H1 (cell line): ENCODE measurements around the gene OCLN. TPM values are rescaled to one million over a fixed set of nuclear protein-coding genes. Genes with fewer than 3 reads are reported as not detected.
"Not testable (repeated sequence)": the region's sequence is repeated elsewhere in the genome, so short reads cannot be mapped to it uniquely, and the experiment has no call there.

Experiments
- CTCF ChIA-PET: fragments of 300-600 bp; sonication (Branson Sonifier 250); formaldehyde crosslinking; loops from one replicate; lab custom pipeline; 2021; ENCODE audit not compliant: partially characterized antibody; lab: Charles Lee
- POLR2A ChIA-PET: fragments of 300-600 bp; sonication (Branson Sonifier 250); formaldehyde crosslinking; loops from one replicate; lab custom pipeline; 2021; ENCODE audit warnings: inconsistent platforms; ENCODE audit not compliant: partially characterized antibody; lab: Charles Lee
- DNase-seq, 2 experiments: peaks; one replicate each; pipeline versions ENCODE4 v3.0.0 to v3.0.0-alpha.2; 2010 to 2022; ENCODE audit warnings: low spot score in 2 of 2, low read depth in 1 of 2, mixed read lengths in 1 of 2
- FAIRE-seq: peaks from 2 replicates; lab custom pipeline; 2011; peaks lifted over from hg19 to GRCh38; lab: Jason Lieb, UNC
- H2AFZ ChIP-seq: 2 replicates; pipeline ENCODE4 v1.8.1; 2012; ENCODE audit warnings: low read length, inconsistent platforms
- H2AK5ac ChIP-seq: 2 replicates; pipeline ENCODE4 v1.6.1; 2013; ENCODE audit warnings: low read depth, low read length
- H2BK120ac ChIP-seq: replicated peaks from 2 replicates; pipeline ENCODE3; 2013; ENCODE audit warnings: low read depth, low read length, inconsistent platforms
- H2BK12ac ChIP-seq: 2 replicates; pipeline ENCODE4 v1.6.1; 2013; ENCODE audit warnings: low read depth, low read length
- H2BK15ac ChIP-seq: 2 replicates; pipeline ENCODE4 v1.6.1; 2013; ENCODE audit warnings: low read length
- H2BK20ac ChIP-seq: 2 replicates; pipeline ENCODE4 v1.6.1; 2013; ENCODE audit warnings: low read length
- H2BK5ac ChIP-seq: 2 replicates; pipeline ENCODE4 v1.6.1; 2013; ENCODE audit warnings: low read depth, low read length
- H3K14ac ChIP-seq: 2 replicates; pipeline ENCODE4 v1.6.1; 2013; ENCODE audit warnings: inconsistent platforms; ENCODE audit not compliant: insufficient read length
- H3K18ac ChIP-seq: 2 replicates; pipeline ENCODE4 v1.6.1; 2013; ENCODE audit warnings: low read length; ENCODE audit errors: extremely low read depth
- H3K23ac ChIP-seq: 2 replicates; pipeline ENCODE4 v1.6.1; 2013; ENCODE audit warnings: inconsistent platforms; ENCODE audit not compliant: insufficient read length
- H3K23me2 ChIP-seq: 2 replicates; pipeline ENCODE4 v1.6.1; 2013; ENCODE audit warnings: low read depth, low read length
- H3K27ac ChIP-seq: 2 replicates; pipeline ENCODE4 v1.6.1; 2011; ENCODE audit warnings: low read depth, low read length, inconsistent platforms
- H3K27me3 ChIP-seq, 4 experiments: replicated peaks in 1 of 4; 1 replicate in 1 of 4; 2 replicates in 3 of 4; pipeline versions ENCODE4 v1.6.1 to v1.8.1; 2011 to 2013; ENCODE audit warnings: low read length in 3 of 4, mild to moderate bottlenecking in 3 of 4, inconsistent platforms in 2 of 4, mixed read lengths in 2 of 4, moderate library complexity in 1 of 4; ENCODE audit not compliant: control insufficient read depth in 3 of 4, insufficient read depth in 3 of 4; ENCODE audit errors: extremely low read depth in 1 of 4
- H3K36me3 ChIP-seq, 4 experiments: 2 replicates each; pipeline versions ENCODE4 v1.6.1 to v1.8.1; 2011 to 2013; ENCODE audit warnings: mild to moderate bottlenecking in 4 of 4, low read length in 3 of 4, moderate library complexity in 2 of 4, control low read depth in 1 of 4, inconsistent platforms in 1 of 4; ENCODE audit not compliant: insufficient read depth in 4 of 4, control insufficient read depth in 2 of 4
- H3K4ac ChIP-seq: replicated peaks from 2 replicates; pipeline ENCODE3; 2013; ENCODE audit warnings: low read length, low read depth, mixed read lengths, inconsistent platforms; ENCODE audit not compliant: insufficient read length
- H3K4me1 ChIP-seq, 4 experiments: replicated peaks in 1 of 4; 1 replicate in 1 of 4; 2 replicates in 3 of 4; pipeline versions ENCODE4 v1.6.1 to v1.8.1; 2011 to 2013; ENCODE audit warnings: low read length in 3 of 4, inconsistent platforms in 2 of 4, mixed read lengths in 1 of 4; ENCODE audit not compliant: insufficient read depth in 4 of 4, control insufficient read depth in 3 of 4
- H3K4me2 ChIP-seq, 2 experiments: 2 replicates each; pipeline versions ENCODE4 v1.6.1 to v1.8.1; 2011 to 2013; ENCODE audit warnings: low read depth in 2 of 2, low read length in 2 of 2, control low read depth in 1 of 2, inconsistent platforms in 1 of 2, mild to moderate bottlenecking in 1 of 2; ENCODE audit not compliant: insufficient read depth in 1 of 2
- H3K4me3 ChIP-seq, 4 experiments: fragments of 200-600, 300-600 bp in 1 of 4; sonication (generic), shearing (Covaris generic), sonication (Bioruptor Twin) in 1 of 4; 2 replicates each; pipeline versions ENCODE4 v1.5.1 to v1.8.1; 2011 to 2016; ENCODE audit warnings: low read length in 4 of 4, low read depth in 3 of 4, control low read depth in 2 of 4, inconsistent platforms in 2 of 4, mild to moderate bottlenecking in 2 of 4, mixed read lengths in 1 of 4, moderate library complexity in 1 of 4; ENCODE audit not compliant: insufficient read depth in 2 of 4; ENCODE audit errors: extremely low read depth in 1 of 4
- H3K56ac ChIP-seq: replicated peaks from 2 replicates; pipeline ENCODE3; 2013; ENCODE audit warnings: low read depth, mild to moderate bottlenecking, mixed read lengths, low read length, inconsistent platforms; ENCODE audit not compliant: insufficient read length
- H3K79me1 ChIP-seq: 2 replicates; pipeline ENCODE4 v1.6.1; 2013; ENCODE audit warnings: low read depth, low read length, control low read depth
- H3K79me2 ChIP-seq, 2 experiments: 2 replicates each; pipeline versions ENCODE4 v1.6.1 to v1.8.1; 2012 to 2013; ENCODE audit warnings: low read length in 2 of 2, mild to moderate bottlenecking in 2 of 2, inconsistent platforms in 1 of 2; ENCODE audit not compliant: insufficient read depth in 2 of 2, control insufficient read depth in 1 of 2
- H3K9ac ChIP-seq, 4 experiments: replicated peaks in 1 of 4; 1 replicate in 1 of 4; 2 replicates in 3 of 4; pipeline versions ENCODE4 v1.6.1 to v1.8.1; 2011 to 2013; ENCODE audit warnings: low read depth in 3 of 4, low read length in 3 of 4, control low read depth in 2 of 4, mild to moderate bottlenecking in 2 of 4, moderate library complexity in 2 of 4, inconsistent platforms in 1 of 4; ENCODE audit errors: extremely low read depth in 1 of 4
- H3K9me3 ChIP-seq, 2 experiments: 2 replicates each; pipeline versions ENCODE4 v1.6.1 to v1.8.1; 2012 to 2013; ENCODE audit warnings: mild to moderate bottlenecking in 2 of 2, moderate library complexity in 2 of 2, control low read depth in 1 of 2, inconsistent platforms in 1 of 2, low read depth in 1 of 2, low read length in 1 of 2, mixed read lengths in 1 of 2; ENCODE audit not compliant: insufficient read depth in 2 of 2
- H4K20me1 ChIP-seq, 2 experiments: replicated peaks in 1 of 2; 2 replicates each; pipeline versions ENCODE3 to v1.8.1; 2011 to 2013; ENCODE audit warnings: inconsistent platforms in 2 of 2, low read length in 2 of 2, mild to moderate bottlenecking in 1 of 2; ENCODE audit not compliant: insufficient read depth in 2 of 2, control insufficient read depth in 1 of 2
- H4K5ac ChIP-seq: 2 replicates; pipeline ENCODE4 v1.6.1; 2013; ENCODE audit warnings: low read length, low read depth, mixed read lengths, inconsistent platforms; ENCODE audit not compliant: insufficient read length
- H4K8ac ChIP-seq: 2 replicates; pipeline ENCODE4 v1.8.0; 2013; ENCODE audit warnings: mild to moderate bottlenecking, moderate library complexity, low read length, inconsistent platforms; ENCODE audit not compliant: insufficient read depth; ENCODE audit errors: extremely low read depth
- H4K91ac ChIP-seq: replicated peaks from 2 replicates; pipeline ENCODE3; 2013; ENCODE audit warnings: low read length, mixed read lengths, inconsistent platforms; ENCODE audit not compliant: insufficient read length
- WGBS, 2 experiments: shearing (Covaris generic) in 1 of 2; methylation state at CpG; one replicate each; pipeline versions ENCODE4 v1.1.6 to v1.1.7; 2013 to 2015; ENCODE audit warnings: low lambda C conversion rate in 2 of 2, mixed read lengths in 2 of 2, inconsistent platforms in 1 of 2, low coverage in 1 of 2, missing lambda C conversion rate in 1 of 2; ENCODE audit not compliant: insufficient replicate concordance in 2 of 2, insufficient coverage in 1 of 2, insufficient read length in 1 of 2; ENCODE audit errors: extremely low coverage in 1 of 2, missing lambda C conversion rate in 1 of 2; 5-methylcytosine and 5-hydroxymethylcytosine counted together
- polyA plus RNA-seq, 7 experiments: library from polyadenylated mRNA; depleted of rRNA in 3 of 7; stranded (reverse) in 5 of 7; unstranded in 2 of 7; fragments of >200 nt in 5 of 7; fragments of 200-250 nt in 2 of 7; gene quantifications; 1 replicate in 5 of 7; 2 replicates in 1 of 7; 4 replicates in 1 of 7; pipeline versions ENCODE4 v1.2.1 to v1.2.3, GENCODE V29; 2011 to 2013; ENCODE audit warnings: missing spikeins in 2 of 7, mixed read lengths in 2 of 7
- total RNA-seq: library from RNA; stranded (reverse); fragmentation: NEBNext Ultra II Directional; extraction: Animal tissue kit (Norgen Biotek cat#: 25700); gene quantifications from 2 replicates; pipeline ENCODE4 v1.2.1, GENCODE V29; 2021

Gene OCLN
- total and polyA plus RNA-seq, 2 of the 8 experiments (the other 6 are each of a cell fraction or from before 2014, with no cell fraction given): 27.9 to 85.5 TPM

- POLR2A ChIA-PET, H3K18ac ChIP-seq, H2AFZ ChIP-seq, H3K56ac ChIP-seq, H2BK12ac ChIP-seq, H3K4me1 ChIP-seq, H3K9me3 ChIP-seq, FAIRE-seq, H4K5ac ChIP-seq, H3K4me2 ChIP-seq, H2AK5ac ChIP-seq, H4K20me1 ChIP-seq, H4K8ac ChIP-seq, H3K23ac ChIP-seq, H3K79me2 ChIP-seq, H3K4ac ChIP-seq, H3K27ac ChIP-seq, H3K4me3 ChIP-seq, H2BK15ac ChIP-seq, CTCF ChIA-PET, H2BK120ac ChIP-seq, H3K27me3 ChIP-seq, H3K9ac ChIP-seq, H3K14ac ChIP-seq, H2BK5ac ChIP-seq, H3K79me1 ChIP-seq, H3K36me3 ChIP-seq, H2BK20ac ChIP-seq, H3K23me2 ChIP-seq, H4K91ac ChIP-seq, DNase-seq: not testable (repeated sequence)
- no CpG with 5 or more reads among the region's 2 CpGs for whole genome bisulfite sequencing, 2 experiments
Measured at GRCh38 chr5:69583356-69583755, 90.8 kb downstream of the OCLN start.

GRCh38 chr5:69596114-69596840 lies 103.7 kb downstream of the OCLN start:
- CTCF ChIA-PET, H3K27me3 ChIP-seq, H3K9me3 ChIP-seq, H2BK12ac ChIP-seq, H3K9ac ChIP-seq, H3K79me1 ChIP-seq, H3K4me1 ChIP-seq, H2BK20ac ChIP-seq, H3K79me2 ChIP-seq, H3K18ac ChIP-seq, H2BK5ac ChIP-seq, H2BK120ac ChIP-seq, H3K27ac ChIP-seq, H4K20me1 ChIP-seq, H3K56ac ChIP-seq, H2AK5ac ChIP-seq, H3K36me3 ChIP-seq, H2BK15ac ChIP-seq, H4K91ac ChIP-seq, H4K8ac ChIP-seq, H3K4ac ChIP-seq, DNase-seq, H3K23ac ChIP-seq, H2AFZ ChIP-seq, H4K5ac ChIP-seq, H3K14ac ChIP-seq, POLR2A ChIA-PET, H3K4me3 ChIP-seq, H3K23me2 ChIP-seq, FAIRE-seq, H3K4me2 ChIP-seq: not testable (repeated sequence)
- WGBS, 2 experiments: 83% methylated on average over 1 of the region's 7 CpGs; no CpG with 5 or more reads in 1 of the 2 experiments
